ENCODE results near the gene NCK2. TPM values are rescaled to one million over a fixed set of nuclear protein-coding genes. Genes with fewer than 3 reads are reported as not detected.

The NCK2 gene
- total and polyA plus RNA-seq, 2 of the 13 experiments (the other 11 are each of a cell fraction or from before 2014, with no cell fraction given) = 14.8 to 23.5 TPM

DNA sequence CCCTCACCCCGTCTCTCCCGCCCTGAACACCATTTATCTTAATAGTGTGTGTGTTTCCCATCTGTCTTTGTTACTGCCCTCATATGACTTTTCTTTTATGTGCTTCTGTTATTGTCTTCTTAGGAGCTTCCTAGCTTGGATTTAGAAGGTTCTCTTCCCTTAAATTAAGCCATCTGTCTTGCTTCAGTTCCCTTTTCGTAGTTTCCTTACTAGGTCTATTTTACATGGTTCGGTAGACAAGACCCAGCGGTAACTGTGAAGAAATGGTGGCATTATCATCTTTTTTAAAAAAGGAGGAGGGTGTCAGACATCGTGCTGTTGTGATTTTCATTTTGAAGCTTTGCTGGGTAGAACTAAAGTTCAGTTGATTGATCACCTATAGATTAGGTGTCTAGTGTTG lies 10.3 kb downstream of the NCK2 start:
- no peak for DNase-seq (ENCODE audit: low spot score)
- H3K4me2 ChIP-seq (ENCODE audit: low read depth, low read length) = no peak overlapping the region
- H4K20me1 ChIP-seq (ENCODE audit: insufficient read depth, low read length) = no peaks in the 10 kb centered on the region; the same call in none of the 2 replicates
- ChIA-PET POLR2A (no interaction called here), CTCF (ENCODE audit: low intra/inter-chr PET ratio, low total read pairs) (no interaction called here)
- TF ChIP-seq MTF2 (CRISPR knock-in tag; IDR thresholded peaks at IDR 0.05; ENCODE audit: borderline replicate concordance) (no peak), PHB2 (IDR thresholded peaks at IDR 0.05; ENCODE audit: partially characterized antibody) (no peak), SAP130 (CRISPR knock-in tag; IDR thresholded peaks at IDR 0.05; ENCODE audit: low read depth) (no peak), ZNF652 (CRISPR knock-in tag; IDR thresholded peaks at IDR 0.05; ENCODE audit: borderline replicate concordance, low read depth) (no peak), NR1H2 (CRISPR knock-in tag; IDR thresholded peaks at IDR 0.05; ENCODE audit: borderline replicate concordance, low read depth) (no peak), DNMT1 (CRISPR knock-in tag; IDR thresholded peaks at IDR 0.05) (no peak), JARID2 (CRISPR knock-in tag; IDR thresholded peaks at IDR 0.05; ENCODE audit: insufficient replicate concordance) (no peak), ZNF143 (CRISPR knock-in tag; IDR thresholded peaks at IDR 0.05) (no peak), ZNF333 (CRISPR knock-in tag; IDR thresholded peaks at IDR 0.05; ENCODE audit: borderline replicate concordance) (no peak), JDP2 (CRISPR knock-in tag; IDR thresholded peaks at IDR 0.05; ENCODE audit: borderline replicate concordance) (no peak), SIN3A (IDR thresholded peaks at IDR 0.05; ENCODE audit: borderline replicate concordance, low read depth, low read length) (no peak)
- TF ChIP-seq, protein P1, sequence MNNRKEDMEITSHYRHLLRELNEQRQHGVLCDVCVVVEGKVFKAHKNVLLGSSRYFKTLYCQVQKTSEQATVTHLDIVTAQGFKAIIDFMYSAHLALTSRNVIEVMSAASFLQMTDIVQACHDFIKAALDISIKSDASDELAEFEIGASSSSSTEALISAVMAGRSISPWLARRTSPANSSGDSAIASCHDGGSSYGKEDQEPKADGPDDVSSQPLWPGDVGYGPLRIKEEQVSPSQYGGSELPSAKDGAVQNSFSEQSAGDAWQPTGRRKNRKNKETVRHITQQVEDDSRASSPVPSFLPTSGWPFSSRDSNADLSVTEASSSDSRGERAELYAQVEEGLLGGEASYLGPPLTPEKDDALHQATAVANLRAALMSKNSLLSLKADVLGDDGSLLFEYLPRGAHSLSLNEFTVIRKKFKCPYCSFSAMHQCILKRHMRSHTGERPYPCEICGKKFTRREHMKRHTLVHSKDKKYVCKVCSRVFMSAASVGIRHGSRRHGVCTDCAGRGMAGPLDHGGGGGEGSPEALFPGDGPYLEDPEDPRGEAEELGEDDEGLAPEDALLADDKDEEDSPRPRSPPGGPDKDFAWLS (CRISPR knock-in tag; IDR thresholded peaks at IDR 0.05; ENCODE audit: borderline replicate concordance) = no peak
- TF ChIP-seq, protein P2, sequence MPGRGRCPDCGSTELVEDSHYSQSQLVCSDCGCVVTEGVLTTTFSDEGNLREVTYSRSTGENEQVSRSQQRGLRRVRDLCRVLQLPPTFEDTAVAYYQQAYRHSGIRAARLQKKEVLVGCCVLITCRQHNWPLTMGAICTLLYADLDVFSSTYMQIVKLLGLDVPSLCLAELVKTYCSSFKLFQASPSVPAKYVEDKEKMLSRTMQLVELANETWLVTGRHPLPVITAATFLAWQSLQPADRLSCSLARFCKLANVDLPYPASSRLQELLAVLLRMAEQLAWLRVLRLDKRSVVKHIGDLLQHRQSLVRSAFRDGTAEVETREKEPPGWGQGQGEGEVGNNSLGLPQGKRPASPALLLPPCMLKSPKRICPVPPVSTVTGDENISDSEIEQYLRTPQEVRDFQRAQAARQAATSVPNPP (CRISPR knock-in tag; IDR thresholded peaks at IDR 0.05) = no peak
- TF ChIP-seq, protein P3, sequence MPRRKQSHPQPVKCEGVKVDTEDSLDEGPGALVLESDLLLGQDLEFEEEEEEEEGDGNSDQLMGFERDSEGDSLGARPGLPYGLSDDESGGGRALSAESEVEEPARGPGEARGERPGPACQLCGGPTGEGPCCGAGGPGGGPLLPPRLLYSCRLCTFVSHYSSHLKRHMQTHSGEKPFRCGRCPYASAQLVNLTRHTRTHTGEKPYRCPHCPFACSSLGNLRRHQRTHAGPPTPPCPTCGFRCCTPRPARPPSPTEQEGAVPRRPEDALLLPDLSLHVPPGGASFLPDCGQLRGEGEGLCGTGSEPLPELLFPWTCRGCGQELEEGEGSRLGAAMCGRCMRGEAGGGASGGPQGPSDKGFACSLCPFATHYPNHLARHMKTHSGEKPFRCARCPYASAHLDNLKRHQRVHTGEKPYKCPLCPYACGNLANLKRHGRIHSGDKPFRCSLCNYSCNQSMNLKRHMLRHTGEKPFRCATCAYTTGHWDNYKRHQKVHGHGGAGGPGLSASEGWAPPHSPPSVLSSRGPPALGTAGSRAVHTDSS (CRISPR knock-in tag; conservative IDR thresholded peaks at IDR 0.05) = no peak
- no peak for ATAC-seq
- in situ Hi-C loops (cut with HindIII; ENCODE audit: extremely low pct_ligation_motif_present, low pct_unique_long_range_greater_than_20kb) = no loop called here
- no TSS peak for BruUV-seq (replicated peaks)
- no peaks in the 10 kb centered on the region for H3K27me3 ChIP-seq (ENCODE audit: control insufficient read depth in 1 of 2, insufficient read depth in 2 of 2, low read length in 2 of 2)
- H3K9me3 ChIP-seq (ENCODE audit: low read length) = no peaks in the 10 kb centered on the region
- peaks cover 0 to 1% of the 10 kb centered on the region in 2 experiments; a peak in 2 of 5 replicates for H3K36me3 ChIP-seq (replicated peaks in 1 of 2; ENCODE audit: control insufficient read depth in 1 of 2, insufficient read depth in 2 of 2, low read length in 2 of 2)
- peaks cover 5% of the 10 kb centered on the region; the same call in 1 of the 2 replicates for H3K4me1 ChIP-seq (ENCODE audit: insufficient read depth, low read length)
- H3K4me3 ChIP-seq (replicated peaks in 1 of 3; ENCODE audit: insufficient read depth in 1 of 3, low read depth in 2 of 3, low read length in 3 of 3) = no peak overlapping the region
- no peak overlapping the region for H2AFZ ChIP-seq (ENCODE audit: low read length)
- no peak overlapping the region for H3K9ac ChIP-seq (ENCODE audit: insufficient read depth, low read depth, low read length)
- H3K27ac ChIP-seq (ENCODE audit: extremely low read length, insufficient read depth, low read length) = no peak overlapping the region
- intact Hi-C loops (cut with micrococcal nuclease; ENCODE audit: unreplicated experiment) = no loop called here
- 97% methylated on average over 6 of the region's 6 CpGs for WGBS (ENCODE audit: low lambda C conversion rate)
- H3K79me2 ChIP-seq (ENCODE audit: insufficient read depth, low read length) = peaks cover 45% of the 10 kb centered on the region
- FAIRE-seq = no peak

Measured in HepG2 (cell line).